Upper lobe of left lung (tissue), 4 donors: ENCODE results near the gene B4GALNT2.

ENCODE experiments used
- EP300 ChIP-seq, 4 donors: sonication (generic); formaldehyde crosslinking; IDR thresholded peaks; one replicate each; pipeline ENCODE4 v1.5.1; 2017; ENCODE audit warnings: antibody characterized with exemption in 4 of 4, control low read depth in 2 of 4
- POLR2A ChIP-seq, 4 donors: fragments of 450-650 bp; IDR thresholded peaks; one replicate each; pipeline ENCODE4 v1.5.1; 2016 to 2017; ENCODE audit warnings: antibody characterized with exemption in 4 of 4, mild to moderate bottlenecking in 2 of 4
- POLR2AphosphoS5 ChIP-seq, 2 donors: sonication (generic); formaldehyde crosslinking; IDR thresholded peaks; one replicate each; pipeline ENCODE4 v1.5.1; 2017; ENCODE audit warnings: antibody characterized with exemption in 2 of 2
- TF ChIP-seq, protein P1 (sequence below), 6 experiments: fragments of 450-650 bp in 4 of 6; fragments of 200-600 bp in 2 of 6; sonication (generic) in 2 of 6; IDR thresholded peaks; one replicate each; pipeline ENCODE4 v1.5.1; 2016 to 2019; ENCODE audit warnings: antibody characterized with exemption in 6 of 6

- TF ChIP-seq, protein P1, sequence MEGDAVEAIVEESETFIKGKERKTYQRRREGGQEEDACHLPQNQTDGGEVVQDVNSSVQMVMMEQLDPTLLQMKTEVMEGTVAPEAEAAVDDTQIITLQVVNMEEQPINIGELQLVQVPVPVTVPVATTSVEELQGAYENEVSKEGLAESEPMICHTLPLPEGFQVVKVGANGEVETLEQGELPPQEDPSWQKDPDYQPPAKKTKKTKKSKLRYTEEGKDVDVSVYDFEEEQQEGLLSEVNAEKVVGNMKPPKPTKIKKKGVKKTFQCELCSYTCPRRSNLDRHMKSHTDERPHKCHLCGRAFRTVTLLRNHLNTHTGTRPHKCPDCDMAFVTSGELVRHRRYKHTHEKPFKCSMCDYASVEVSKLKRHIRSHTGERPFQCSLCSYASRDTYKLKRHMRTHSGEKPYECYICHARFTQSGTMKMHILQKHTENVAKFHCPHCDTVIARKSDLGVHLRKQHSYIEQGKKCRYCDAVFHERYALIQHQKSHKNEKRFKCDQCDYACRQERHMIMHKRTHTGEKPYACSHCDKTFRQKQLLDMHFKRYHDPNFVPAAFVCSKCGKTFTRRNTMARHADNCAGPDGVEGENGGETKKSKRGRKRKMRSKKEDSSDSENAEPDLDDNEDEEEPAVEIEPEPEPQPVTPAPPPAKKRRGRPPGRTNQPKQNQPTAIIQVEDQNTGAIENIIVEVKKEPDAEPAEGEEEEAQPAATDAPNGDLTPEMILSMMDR (IDR thresholded peaks at IDR 0.05) = no peak
- TF ChIP-seq POLR2AphosphoS5 (IDR thresholded peaks at IDR 0.05) = no peak
- TF ChIP-seq POLR2A (IDR thresholded peaks at IDR 0.05) = no peak
- no peak for TF ChIP-seq EP300 (IDR thresholded peaks at IDR 0.05)
Observed at GRCh38 chr17:49107211-49107557, 25.4 kb upstream of the B4GALNT2 start.
